ELF-1 (cell line): ENCODE measurements around the gene GRM3.

Experiments used
- DNase-seq: peaks from one replicate; pipeline ENCODE4 v3.0.0-alpha.2; 2016; ENCODE audit warnings: low read depth, low spot score

Gene GRM3

GRCh38 chr7:86786376-86786775 lies 142.7 kb downstream of the GRM3 start:
- DNase-seq: no peak

DNA sequence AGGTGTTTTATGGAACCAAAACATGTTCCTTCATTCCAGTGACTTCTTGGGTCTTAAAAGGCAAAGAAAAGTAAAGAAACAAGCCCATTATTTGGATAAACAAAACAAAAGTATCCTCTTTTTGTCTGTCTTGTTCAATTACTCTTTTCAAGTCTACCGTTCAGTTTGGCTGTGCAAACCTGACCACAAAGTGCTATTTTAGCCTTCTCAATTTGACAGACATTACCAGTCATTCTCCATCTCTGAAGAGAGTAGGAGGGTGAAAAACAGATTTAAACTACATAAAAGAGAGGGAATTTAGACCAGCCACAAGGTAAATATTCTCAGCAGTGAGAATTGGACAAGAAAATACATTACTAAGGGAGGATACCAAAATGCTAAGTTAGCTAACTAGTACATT lies 145.2 kb downstream of the GRM3 start:
- no peak for DNase-seq

DNA sequence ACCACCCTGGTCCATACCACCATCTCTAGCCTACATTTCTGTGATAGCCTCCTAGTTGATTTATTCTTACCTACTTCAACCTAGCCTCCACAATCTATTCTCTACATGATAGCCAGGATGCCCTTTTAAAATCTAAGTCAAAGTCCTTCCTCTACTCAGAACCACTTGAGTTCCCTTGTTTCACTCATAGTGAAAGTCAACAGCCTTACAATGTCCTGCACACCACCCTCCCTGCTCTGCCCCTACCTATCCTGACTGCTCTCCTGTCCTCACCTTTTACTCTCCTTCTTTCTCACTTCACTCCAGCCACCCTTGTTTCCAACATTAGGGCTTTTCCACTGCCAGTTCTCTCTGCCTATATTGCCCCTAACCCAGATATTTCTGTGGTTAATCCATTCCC lies 146.7 kb downstream of the GRM3 start:
- no peak for DNase-seq

DNA sequence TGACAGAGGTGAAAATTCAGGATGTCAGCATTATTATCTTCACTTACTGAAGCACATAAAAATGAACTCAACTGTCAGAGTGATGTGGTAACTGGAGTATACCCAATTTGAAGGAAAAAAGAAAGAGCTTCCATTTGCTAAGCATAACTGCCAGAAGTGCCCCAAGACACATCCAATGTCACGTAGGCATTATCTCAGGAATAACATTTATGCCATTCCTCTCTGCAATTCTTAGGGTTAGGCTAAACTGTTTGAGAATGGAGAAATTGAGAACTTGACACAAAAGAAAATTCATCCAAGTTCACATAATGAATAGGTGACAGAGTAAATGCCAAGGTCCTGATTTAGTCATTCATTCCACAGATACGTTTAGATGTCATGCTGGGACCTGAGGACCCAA lies 148.6 kb downstream of the GRM3 start:
- DNase-seq: no peak

- DNase-seq: no peak
Measured at GRCh38 chr7:86793136-86793535, 149.4 kb downstream of the GRM3 start.

DNA sequence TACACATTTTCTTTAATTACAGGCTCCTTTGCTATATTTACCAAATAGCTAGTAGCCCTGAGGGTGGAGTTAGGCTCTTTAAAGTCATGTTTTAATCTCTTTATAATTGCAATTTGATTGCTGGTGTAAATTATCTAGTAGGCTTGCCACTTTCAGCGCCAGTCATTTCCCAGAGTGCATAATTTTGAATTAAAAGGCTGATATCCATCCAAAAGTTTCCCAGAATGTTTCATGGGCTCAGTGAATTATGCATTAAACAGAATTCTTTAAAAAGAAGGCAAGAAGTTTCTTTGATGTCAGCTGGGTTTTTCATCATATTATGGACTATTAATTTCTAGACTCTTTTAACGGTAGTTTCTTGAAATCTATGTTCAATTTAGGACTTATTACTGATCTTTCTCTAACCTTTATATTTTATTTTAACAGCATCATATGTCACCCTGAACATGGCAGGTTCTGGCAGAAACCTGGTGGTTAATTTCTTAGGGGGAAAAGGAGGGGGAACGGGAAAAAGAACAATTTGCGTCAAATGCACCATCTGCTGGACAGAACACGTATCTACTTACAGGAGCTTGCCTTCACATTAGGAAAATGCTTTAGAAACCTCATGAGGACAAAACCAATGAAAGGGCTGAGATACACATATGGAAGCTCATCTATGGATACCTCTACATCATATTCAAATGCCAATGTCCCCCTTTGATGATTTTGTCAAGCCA lies 171.1 kb downstream of the GRM3 start:
- DNase-seq: peak; percentile 23

GRCh38 chr7:86815556-86815955 lies 171.8 kb downstream of the GRM3 start:
- DNase-seq: no peak

GRCh38 chr7:86818903-86819302 lies 175.2 kb downstream of the GRM3 start:
- no peak for DNase-seq

GRCh38 chr7:86823769-86824168 lies 180.1 kb downstream of the GRM3 start:
- DNase-seq: no peak

DNA sequence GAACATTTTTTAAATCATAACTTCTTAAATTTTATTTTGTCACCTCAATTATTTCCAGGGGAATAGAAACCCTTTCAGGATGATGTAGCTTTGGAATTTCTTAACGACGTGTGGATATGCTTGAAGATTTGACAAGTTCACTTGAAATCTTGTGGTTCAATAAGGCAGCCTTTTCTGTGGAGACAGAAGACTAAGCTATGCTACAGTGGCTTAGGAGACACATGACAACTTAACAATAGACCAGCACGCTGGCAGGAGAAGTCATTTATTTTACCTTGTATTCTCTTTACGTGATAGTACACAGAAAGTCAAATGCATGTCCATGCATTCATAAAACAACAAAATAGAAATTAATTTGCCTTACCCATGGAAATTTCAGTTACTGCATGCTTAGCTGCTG lies 181.6 kb downstream of the GRM3 start:
- no peak for DNase-seq

- no peak for DNase-seq
Measured at GRCh38 chr7:86826948-86827347, 183.2 kb downstream of the GRM3 start.

- DNase-seq: no peak
Measured at GRCh38 chr7:86833360-86833759, 189.7 kb downstream of the GRM3 start.

DNA sequence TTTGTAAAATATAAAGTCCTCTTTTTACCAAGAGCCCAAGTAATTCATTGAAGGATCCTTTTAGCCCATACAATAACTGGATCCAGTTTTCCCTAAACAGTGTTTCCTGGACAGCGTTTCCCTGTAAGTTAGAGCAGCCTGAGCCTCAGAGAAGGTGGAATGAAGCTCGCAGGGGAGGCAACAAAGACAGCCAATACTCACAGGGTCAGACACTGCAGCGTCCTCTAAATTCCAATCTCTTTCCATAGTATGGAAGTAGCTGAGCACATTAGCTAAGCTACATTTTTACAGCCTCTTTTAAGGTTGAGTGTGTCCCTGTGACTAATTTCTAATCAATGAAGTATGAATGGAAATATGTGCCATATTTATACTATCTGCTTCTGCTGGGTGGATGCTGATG lies 193.5 kb downstream of the GRM3 start:
- no peak for DNase-seq

GRCh38 chr7:86844608-86845007 lies 200.9 kb downstream of the GRM3 start:
- no peak for DNase-seq

DNA sequence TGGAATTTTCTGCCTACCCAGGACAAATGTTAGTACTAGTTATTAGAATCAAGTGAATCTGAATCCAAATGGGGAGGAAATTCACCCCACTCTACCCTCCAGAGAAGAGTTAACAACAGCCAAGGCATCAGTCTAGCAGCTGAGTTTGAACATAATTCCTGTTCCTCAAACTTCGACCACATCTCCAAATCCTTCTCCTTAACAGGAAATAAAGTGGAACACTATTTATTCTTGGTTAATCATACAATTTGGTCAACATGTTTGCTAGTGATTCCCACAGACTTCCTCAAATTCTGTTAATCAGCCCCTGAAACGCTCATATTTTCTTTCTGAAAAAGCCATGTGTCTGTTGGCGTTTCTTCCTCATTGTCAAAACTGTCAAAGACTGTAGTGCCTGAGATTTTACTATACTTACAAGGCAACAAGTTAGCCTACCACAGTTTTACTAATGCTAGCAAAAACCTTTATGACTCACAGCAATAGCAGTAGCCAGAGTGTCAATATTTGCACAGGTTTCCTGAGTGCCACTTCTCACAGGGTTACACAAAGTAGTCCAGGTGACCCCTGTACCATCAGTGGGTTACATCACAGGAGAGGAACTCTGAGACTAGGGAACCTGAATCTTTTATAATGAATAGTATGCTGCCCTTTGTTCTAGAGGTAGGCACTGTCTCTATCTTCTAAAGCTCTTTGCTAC lies 202.9 kb downstream of the GRM3 start:
- no peak for DNase-seq

GRCh38 chr7:86848226-86848625 lies 204.5 kb downstream of the GRM3 start:
- no peak for DNase-seq

- peak; percentile 24 for DNase-seq
Measured at GRCh38 chr7:86851566-86851965, 207.9 kb downstream of the GRM3 start.

DNA sequence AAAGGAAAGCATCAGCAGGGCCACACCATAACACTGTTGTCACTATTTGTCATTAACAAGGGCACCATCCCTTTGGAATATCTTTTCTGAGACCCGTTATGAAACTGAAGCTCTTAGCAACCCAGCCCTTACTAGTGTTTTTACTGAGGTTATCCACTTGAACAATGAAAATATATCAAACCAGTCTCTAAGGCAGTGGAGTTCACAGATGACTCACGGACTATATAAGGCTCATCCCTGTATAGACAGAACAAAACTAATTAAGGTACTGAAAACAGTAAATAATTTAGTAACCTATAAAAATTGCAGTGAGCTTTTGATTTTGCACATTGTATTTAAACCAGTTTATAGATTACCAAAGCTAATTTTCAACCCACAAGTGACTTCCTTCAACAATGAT lies 219.7 kb downstream of the GRM3 start:
- DNase-seq: no peak

GRCh38 chr7:86867163-86867762 lies 223.6 kb downstream of the GRM3 start:
- peak; percentile 56 for DNase-seq

- no peak for DNase-seq
Measured at GRCh38 chr7:86876146-86876545, 232.4 kb downstream of the GRM3 start.

DNA sequence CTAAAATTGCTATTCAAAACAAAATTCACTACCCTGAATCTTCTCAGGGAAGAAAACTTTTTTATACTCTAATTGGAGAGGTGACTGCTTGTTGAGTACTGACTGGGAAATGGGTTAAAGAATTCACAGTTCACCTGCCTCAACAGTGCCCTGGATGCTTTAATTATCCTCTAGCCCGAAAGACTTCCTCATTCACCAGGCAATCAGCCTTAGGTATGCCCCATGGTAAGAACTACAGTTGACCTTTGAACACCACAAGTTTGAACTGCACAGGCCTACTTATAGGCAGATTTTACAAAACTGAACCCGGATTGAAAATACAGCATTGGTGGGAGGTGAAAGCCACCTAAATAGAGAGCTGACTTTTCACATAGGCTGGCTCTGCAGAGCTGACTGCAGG lies 240.4 kb downstream of the GRM3 start:
- DNase-seq: no peak

DNA sequence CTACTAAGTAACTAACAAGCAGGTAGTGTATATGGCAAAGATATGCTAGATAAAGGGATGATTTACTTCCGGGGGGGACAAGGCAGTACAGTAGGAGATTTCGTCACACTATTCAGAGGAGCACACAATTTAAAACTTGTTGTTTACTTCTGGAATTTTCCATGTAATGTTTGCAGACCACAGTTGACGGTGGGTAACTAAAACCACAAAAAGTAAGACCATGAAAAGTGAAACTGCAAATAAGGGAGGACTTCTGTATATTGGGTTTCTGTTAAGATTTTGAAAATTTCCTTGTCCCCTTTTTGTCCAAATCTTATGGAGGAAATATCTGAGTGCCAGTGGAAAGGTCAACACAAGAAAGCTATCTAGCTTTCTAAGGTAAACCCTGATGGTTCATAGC lies 245.8 kb downstream of the GRM3 start:
- DNase-seq: no peak

- DNase-seq: no peak
Measured at GRCh38 chr7:86898171-86898570, 254.5 kb downstream of the GRM3 start.
